H1 (cell line): ENCODE data around the gene UFD1. TPM values are rescaled to one million over a fixed set of nuclear protein-coding genes. Genes with fewer than 3 reads are reported as not detected.

Experiments used
- CEBPB ChIP-seq: IDR thresholded peaks from 2 replicates; pipeline ENCODE4 v1.6.1; 2012; ENCODE audit warnings: low read depth, low read length
- polyA plus RNA-seq, 7 experiments: library from polyadenylated mRNA; depleted of rRNA in 3 of 7; stranded (reverse) in 5 of 7; unstranded in 2 of 7; fragments of >200 nt in 5 of 7; fragments of 200-250 nt in 2 of 7; gene quantifications; 1 replicate in 5 of 7; 2 replicates in 1 of 7; 4 replicates in 1 of 7; pipeline versions ENCODE4 v1.2.1 to v1.2.3, GENCODE V29; 2011 to 2013; ENCODE audit warnings: missing spikeins in 2 of 7, mixed read lengths in 2 of 7
- total RNA-seq: library from RNA; stranded (reverse); fragmentation: NEBNext Ultra II Directional; extraction: Animal tissue kit (Norgen Biotek cat#: 25700); gene quantifications from 2 replicates; pipeline ENCODE4 v1.2.1, GENCODE V29; 2021
- TF ChIP-seq, protein P1 (sequence below): fragments of 300-600 bp; sonication (generic); IDR thresholded peaks from 2 replicates; pipeline ENCODE4 v1.7.1; 2012; ENCODE audit warnings: low read length, moderate library complexity, mild to moderate bottlenecking, inconsistent platforms; ENCODE audit not compliant: insufficient replicate concordance

Gene UFD1
- total and polyA plus RNA-seq, 2 of the 8 experiments (the other 6 are each of a cell fraction or from before 2014, with no cell fraction given) = 74.6 to 116 TPM

DNA sequence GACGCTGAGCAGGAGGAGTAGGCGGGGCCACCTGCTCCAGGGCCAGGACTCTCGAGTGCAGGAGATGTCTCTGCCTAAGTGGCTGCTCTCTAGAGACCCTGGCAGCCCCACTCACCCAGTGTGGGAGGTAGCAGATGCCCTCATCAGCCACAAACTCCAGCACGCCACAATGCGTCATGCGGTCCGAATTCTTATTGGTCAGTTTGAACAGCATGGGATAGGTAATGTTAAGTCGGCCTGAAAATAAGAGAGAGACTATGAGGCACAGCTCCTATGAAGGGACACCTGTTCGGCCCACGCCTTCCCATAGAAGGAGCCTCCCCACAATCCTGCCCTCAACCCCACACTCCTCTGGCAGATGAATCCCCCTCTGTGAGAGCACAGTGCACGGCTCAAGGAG, 7.4 kb downstream of the UFD1 start (continued):
- TF ChIP-seq, protein P1, sequence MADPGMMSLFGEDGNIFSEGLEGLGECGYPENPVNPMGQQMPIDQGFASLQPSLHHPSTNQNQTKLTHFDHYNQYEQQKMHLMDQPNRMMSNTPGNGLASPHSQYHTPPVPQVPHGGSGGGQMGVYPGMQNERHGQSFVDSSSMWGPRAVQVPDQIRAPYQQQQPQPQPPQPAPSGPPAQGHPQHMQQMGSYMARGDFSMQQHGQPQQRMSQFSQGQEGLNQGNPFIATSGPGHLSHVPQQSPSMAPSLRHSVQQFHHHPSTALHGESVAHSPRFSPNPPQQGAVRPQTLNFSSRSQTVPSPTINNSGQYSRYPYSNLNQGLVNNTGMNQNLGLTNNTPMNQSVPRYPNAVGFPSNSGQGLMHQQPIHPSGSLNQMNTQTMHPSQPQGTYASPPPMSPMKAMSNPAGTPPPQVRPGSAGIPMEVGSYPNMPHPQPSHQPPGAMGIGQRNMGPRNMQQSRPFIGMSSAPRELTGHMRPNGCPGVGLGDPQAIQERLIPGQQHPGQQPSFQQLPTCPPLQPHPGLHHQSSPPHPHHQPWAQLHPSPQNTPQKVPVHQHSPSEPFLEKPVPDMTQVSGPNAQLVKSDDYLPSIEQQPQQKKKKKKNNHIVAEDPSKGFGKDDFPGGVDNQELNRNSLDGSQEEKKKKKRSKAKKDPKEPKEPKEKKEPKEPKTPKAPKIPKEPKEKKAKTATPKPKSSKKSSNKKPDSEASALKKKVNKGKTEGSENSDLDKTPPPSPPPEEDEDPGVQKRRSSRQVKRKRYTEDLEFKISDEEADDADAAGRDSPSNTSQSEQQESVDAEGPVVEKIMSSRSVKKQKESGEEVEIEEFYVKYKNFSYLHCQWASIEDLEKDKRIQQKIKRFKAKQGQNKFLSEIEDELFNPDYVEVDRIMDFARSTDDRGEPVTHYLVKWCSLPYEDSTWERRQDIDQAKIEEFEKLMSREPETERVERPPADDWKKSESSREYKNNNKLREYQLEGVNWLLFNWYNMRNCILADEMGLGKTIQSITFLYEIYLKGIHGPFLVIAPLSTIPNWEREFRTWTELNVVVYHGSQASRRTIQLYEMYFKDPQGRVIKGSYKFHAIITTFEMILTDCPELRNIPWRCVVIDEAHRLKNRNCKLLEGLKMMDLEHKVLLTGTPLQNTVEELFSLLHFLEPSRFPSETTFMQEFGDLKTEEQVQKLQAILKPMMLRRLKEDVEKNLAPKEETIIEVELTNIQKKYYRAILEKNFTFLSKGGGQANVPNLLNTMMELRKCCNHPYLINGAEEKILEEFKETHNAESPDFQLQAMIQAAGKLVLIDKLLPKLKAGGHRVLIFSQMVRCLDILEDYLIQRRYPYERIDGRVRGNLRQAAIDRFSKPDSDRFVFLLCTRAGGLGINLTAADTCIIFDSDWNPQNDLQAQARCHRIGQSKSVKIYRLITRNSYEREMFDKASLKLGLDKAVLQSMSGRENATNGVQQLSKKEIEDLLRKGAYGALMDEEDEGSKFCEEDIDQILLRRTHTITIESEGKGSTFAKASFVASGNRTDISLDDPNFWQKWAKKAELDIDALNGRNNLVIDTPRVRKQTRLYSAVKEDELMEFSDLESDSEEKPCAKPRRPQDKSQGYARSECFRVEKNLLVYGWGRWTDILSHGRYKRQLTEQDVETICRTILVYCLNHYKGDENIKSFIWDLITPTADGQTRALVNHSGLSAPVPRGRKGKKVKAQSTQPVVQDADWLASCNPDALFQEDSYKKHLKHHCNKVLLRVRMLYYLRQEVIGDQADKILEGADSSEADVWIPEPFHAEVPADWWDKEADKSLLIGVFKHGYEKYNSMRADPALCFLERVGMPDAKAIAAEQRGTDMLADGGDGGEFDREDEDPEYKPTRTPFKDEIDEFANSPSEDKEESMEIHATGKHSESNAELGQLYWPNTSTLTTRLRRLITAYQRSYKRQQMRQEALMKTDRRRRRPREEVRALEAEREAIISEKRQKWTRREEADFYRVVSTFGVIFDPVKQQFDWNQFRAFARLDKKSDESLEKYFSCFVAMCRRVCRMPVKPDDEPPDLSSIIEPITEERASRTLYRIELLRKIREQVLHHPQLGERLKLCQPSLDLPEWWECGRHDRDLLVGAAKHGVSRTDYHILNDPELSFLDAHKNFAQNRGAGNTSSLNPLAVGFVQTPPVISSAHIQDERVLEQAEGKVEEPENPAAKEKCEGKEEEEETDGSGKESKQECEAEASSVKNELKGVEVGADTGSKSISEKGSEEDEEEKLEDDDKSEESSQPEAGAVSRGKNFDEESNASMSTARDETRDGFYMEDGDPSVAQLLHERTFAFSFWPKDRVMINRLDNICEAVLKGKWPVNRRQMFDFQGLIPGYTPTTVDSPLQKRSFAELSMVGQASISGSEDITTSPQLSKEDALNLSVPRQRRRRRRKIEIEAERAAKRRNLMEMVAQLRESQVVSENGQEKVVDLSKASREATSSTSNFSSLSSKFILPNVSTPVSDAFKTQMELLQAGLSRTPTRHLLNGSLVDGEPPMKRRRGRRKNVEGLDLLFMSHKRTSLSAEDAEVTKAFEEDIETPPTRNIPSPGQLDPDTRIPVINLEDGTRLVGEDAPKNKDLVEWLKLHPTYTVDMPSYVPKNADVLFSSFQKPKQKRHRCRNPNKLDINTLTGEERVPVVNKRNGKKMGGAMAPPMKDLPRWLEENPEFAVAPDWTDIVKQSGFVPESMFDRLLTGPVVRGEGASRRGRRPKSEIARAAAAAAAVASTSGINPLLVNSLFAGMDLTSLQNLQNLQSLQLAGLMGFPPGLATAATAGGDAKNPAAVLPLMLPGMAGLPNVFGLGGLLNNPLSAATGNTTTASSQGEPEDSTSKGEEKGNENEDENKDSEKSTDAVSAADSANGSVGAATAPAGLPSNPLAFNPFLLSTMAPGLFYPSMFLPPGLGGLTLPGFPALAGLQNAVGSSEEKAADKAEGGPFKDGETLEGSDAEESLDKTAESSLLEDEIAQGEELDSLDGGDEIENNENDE = no peak
- TF ChIP-seq CEBPB = no peak
